Measurements from ENCODE around the gene CELSR2.

CELSR2 gene

GRCh38 chr1:109265016-109265415, 15.7 kb downstream of the CELSR2 start:
- no peak for DNase-seq

DNA sequence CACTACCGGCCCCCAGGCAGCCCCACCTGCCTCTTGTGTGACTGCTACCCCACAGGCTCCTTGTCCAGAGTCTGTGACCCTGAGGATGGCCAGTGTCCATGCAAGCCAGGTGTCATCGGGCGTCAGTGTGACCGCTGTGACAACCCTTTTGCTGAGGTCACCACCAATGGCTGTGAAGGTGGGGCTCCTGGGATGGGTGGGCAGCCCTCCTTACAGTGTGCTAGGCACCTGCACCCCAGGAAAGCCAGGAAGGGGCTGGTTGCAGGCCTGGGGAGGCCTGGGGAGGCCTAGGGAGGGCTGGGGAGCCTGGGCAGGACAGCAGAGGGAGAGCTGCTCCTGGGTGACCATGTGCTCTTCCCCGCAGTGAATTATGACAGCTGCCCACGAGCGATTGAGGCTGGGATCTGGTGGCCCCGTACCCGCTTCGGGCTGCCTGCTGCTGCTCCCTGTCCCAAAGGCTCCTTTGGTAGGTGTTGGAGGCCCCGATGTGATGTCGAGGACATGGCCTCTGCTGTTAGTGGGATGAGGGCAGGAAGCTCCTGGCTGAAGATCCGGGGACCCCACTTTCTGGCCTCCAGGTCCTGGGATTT, 16.5 kb downstream of the CELSR2 start:
- no peak for DNase-seq

DNA sequence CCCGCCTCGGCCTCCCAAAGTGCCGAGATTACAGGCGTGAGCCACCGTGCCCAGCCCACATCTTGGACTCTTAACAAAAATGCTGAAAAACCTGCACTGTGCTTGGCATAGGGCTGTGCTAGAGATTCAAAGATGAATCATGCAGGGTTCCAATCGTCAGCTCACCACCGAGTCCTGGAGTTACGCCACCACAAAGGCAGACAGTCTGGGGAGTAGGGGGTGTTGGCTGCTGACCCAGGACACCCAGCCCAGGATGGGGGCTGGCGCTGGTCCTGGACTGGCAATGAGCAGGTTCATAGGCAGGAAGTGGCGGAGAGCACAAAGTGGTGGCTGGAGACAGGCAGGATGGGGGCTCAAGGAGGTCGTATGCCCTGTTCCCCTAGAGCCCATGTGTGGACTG, 17.6 kb downstream of the CELSR2 start:
- DNase-seq = no peak

DNA sequence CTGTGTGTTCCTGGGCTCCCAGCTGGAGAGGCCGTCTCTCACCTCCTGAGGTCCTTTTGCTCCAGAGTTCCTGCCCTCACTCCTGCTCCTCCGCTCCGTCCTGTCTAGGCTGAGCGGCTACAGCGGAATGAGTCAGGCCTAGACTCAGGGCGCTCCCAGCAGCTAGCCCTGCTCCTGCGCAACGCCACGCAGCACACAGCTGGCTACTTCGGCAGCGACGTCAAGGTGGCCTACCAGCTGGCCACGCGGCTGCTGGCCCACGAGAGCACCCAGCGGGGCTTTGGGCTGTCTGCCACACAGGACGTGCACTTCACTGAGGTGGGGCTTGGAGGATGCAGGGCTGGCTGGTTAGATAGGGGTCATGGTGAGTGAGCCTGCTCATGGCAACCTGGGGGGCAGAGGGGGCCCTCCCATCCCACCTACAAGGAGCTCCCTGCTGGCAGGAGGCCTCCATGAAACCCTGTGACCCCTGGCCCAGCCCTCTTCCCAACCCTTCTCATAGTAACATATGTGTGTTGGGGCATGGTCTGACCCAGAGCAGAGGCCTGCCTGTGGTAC, 18.5 kb downstream of the CELSR2 start:
- no peak for DNase-seq

DNA sequence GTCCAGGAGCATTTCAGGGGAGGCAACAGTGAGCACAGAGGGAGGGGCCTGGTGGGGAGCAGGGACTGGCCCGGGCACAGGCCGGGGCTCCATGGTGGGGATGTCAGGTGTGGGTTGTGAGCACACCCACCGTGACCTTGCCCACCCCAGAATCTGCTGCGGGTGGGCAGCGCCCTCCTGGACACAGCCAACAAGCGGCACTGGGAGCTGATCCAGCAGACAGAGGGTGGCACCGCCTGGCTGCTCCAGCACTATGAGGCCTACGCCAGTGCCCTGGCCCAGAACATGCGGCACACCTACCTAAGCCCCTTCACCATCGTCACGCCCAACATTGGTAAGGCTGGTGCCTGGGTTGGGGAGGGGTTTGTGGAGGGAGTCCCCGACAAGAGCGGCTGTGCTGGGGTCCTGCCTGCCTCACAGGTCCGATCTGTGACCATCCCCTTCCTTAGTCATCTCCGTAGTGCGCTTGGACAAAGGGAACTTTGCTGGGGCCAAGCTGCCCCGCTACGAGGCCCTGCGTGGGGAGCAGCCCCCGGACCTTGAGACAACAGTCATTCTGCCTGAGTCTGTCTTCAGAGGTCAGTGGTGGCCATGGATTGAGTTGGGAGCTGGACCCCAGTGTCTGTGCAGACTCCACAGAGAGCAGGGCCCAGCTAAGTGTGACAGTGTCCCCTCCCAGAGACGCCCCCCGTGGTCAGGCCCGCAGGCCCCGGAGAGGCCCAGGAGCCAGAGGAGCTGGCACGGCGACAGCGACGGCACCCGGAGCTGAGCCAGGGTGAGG, 19.3 kb downstream of the CELSR2 start:
- DNase-seq = no peak

- DNase-seq = no peak
Measured at GRCh38 chr1:109269212-109269980, 20.1 kb downstream of the CELSR2 start.

DNA sequence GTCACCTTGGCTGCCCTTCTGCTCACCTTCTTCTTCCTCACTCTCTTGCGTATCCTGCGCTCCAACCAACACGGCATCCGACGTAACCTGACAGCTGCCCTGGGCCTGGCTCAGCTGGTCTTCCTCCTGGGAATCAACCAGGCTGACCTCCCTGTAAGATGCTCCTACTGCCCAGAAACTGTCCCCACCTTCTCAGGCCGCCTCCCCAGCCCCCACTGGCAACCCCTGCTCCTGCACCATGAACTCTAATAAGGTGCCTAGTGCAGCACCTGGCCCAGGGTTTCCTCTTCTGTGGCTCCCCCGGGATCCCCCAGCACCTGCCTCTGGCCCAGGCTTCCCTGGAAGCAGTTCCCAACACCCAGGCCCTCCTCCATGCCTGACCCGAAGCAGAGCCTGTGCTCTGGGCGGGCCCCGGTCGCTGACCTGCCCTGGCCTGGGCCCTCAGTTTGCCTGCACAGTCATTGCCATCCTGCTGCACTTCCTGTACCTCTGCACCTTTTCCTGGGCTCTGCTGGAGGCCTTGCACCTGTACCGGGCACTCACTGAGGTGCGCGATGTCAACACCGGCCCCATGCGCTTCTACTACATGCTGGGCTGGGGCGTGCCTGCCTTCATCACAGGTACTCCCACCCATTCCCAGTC, 20.8 kb downstream of the CELSR2 start:
- DNase-seq = no peak

GRCh38 chr1:109270623-109271317, 21.4 kb downstream of the CELSR2 start:
- DNase-seq = no peak

- no peak for DNase-seq
Measured at GRCh38 chr1:109271458-109271857, 22.1 kb downstream of the CELSR2 start.

- DNase-seq = no peak
Measured at GRCh38 chr1:109272021-109272799, 22.9 kb downstream of the CELSR2 start.

GRCh38 chr1:109272831-109273547, 23.6 kb downstream of the CELSR2 start:
- DNase-seq = no peak

DNA sequence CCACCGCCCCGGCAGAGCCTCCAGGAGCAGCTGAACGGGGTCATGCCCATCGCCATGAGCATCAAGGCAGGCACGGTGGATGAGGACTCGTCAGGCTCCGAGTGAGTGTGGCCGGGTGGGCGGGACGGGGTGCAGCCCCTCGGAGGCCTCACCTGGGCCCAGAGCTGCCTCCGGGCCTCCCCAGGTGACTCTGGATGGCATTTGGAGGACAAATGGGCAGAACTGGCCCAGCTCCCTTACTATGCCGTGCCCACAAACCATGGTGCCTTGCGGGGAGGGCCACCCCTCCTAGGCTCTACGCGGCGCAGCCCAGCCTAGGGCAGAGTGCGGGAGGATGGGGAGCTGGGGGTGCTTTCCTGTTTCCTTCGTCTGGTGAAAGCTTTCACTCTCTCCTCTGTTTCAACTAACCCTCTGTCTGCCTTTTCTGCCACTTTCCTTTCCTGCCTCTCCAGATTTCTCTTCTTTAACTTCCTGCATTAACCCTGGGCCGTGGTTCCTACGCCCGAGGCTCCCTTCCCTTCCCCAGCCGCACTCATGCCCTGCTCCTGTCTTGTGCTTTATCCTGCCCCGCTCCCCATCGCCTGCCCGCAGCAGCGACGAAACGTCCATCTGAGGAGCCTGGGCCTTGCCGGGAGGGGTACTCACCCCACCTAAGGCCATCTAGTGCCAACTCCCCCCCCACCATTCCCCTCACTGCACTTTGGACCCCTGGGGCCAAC, 24.4 kb downstream of the CELSR2 start:
- no peak for DNase-seq

DNA sequence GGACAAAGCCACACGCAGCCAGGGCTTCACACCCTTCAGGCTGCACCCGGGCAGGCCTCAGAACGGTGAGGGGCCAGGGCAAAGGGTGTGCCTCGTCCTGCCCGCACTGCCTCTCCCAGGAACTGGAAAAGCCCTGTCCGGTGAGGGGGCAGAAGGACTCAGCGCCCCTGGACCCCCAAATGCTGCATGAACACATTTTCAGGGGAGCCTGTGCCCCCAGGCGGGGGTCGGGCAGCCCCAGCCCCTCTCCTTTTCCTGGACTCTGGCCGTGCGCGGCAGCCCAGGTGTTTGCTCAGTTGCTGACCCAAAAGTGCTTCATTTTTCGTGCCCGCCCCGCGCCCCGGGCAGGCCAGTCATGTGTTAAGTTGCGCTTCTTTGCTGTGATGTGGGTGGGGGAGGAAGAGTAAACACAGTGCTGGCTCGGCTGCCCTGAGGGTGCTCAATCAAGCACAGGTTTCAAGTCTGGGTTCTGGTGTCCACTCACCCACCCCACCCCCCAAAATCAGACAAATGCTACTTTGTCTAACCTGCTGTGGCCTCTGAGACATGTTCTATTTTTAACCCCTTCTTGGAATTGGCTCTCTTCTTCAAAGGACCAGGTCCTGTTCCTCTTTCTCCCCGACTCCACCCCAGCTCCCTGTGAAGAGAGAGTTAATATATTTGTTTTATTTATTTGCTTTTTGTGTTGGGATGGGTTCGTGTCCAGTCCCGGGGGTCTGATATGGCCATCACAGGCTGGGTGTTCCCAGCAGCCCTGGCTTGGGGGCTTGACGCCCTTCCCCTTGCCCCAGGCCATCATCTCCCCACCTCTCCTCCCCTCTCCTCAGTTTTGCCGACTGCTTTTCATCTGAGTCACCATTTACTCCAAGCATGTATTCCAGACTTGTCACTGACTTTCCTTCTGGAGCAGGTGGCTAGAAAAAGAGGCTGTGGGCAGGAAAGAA, 25.5 kb downstream of the CELSR2 start:
- DNase-seq = peak in 1 of 2 donors; percentile 16

DNA sequence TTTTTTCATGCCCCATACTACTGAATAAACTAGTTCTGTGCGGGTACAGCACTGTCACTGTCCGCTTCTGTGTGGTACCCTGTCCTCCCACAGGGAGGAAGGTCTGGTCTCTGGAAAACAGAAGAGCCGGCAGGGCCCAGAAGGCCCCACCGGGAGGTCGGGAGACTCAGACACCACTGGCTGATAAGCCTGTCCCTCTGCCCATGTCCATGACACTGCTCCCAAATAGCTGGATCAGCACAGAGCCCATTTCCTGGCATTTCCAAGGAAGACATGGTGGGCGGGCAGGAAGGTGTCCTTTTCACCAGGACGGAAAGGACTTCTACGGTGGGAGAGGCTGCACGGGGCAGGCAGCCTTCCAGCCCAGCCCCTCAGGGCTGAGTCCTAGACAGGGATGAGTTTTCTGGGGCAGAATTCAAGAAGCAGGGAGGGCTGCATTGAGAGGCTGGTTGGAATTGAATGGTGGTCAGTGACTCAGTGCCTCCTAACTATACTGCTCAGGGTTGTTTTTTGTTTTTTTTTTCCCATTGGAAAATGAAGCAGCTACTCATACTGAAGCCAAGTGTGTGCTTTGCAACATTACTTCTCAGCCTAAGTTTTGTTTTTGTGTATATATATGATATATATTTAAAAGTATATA, 26.5 kb downstream of the CELSR2 start:
- no peak for DNase-seq

DNA sequence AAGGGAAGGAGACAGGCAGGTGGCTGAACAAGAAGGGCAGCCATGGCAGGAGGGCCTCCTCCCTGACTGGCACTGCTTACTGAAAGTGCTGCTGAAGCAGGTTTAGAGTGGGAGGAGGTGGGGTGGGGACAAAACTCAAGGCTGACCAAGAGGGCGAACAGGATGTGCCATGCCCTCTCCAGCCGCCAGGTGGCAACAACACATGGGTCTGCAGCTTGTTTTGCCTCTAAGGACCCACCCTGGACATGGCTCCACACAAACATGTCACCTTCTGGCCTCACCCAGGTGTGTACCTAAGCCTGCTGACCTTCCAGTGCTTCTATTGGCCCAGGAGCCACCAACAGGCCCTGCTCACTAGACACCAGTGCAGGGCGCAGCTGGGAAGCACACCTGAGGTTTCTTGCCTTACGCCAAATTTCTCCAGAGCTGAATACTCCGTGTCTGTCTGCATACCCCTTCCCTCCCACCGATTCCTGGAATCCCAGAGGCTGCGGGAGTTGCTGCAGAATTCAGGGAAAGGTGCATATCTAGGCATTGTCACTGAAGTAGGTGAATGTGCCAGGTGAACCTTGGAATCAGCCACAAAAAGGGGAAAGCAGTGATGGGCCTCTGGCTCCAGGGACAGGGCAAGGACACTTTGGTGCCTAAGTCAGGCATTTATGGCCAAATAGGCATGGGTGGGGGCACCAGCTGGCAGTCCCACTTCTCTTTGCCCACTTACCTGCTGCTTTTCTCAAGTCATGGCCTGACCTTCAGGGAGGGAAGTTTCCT, 28.3 kb downstream of the CELSR2 start:
- peak; percentile 62 to 86 for DNase-seq

DNA sequence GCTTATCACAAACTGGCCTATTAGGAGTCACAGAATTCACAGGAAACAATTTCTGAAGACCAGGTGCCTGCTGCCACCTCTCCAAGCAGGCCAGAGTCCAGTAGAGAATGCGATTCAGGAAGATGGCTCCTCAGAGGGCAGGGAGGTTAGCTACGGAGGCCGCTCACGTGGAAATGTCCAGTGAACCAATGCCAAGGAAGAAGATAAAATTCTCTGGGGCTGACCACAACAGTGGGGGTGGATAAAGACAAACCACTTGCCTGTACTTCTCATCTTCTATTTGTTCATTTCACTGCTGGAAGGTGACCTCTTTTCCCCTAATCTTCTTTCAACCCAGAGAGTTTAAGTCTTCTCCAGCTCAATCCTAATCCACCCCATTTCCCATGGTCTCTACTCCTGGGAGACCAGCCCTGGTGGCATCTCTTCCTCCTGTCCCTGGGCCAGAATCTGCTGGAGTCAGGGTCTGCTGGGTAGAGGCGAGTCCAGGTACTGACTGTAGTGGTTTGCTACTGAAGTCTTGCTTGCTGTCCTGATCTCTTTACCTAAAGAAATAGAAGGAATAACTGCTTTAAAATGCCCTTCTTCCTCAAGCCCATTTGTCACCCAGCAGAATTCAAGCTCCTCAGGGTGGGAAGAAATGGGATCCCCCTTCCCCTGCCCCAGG, 30.4 kb downstream of the CELSR2 start:
- DNase-seq = no peak

- no peak for DNase-seq
Measured at GRCh38 chr1:109280862-109281261, 31.5 kb downstream of the CELSR2 start.

All from inflammatory macrophage treated with lipopolysaccharide for 1 hour (primary cell).